ENCODE results near the gene TSC1.

Gene TSC1

DNA sequence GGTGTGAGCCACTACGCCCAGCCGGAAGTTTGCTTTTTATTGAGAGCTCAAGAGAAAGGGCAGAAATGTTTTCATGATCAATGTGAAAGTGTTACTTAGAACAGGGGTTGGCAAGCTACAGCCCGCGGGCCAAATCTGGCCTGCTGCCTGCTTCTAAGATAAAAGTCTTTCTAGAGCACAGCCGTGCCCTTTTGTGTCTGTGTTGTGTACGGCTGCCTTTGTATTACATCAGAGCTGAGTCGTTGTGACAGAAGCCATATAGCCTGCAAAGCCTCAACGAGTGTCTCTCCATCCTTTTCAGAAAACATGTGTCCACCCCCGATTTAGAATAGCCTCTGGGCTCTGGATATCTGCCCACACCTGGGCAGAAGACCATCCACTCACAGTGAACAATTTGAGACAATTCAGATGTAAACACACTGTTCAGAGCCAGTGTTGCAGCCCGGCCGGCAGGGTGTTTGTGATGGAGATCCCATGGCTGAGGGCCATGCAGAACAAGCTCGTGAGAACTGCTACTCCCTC, 95.2 kb downstream of the TSC1 start:
- Histone ChIP-seq H3K27ac (ENCODE audit: low read length) (no peak overlapping the region), H3K36me3 (ENCODE audit: insufficient read depth, low read depth, low read length) (no peaks in the 10 kb centered on the region), H3K9me3 (ENCODE audit: insufficient read depth, low read depth, low read length) (no peaks in the 10 kb centered on the region), H3K27me3 (ENCODE audit: insufficient read depth, low read length) (no peaks in the 10 kb centered on the region), H3K9ac (ENCODE audit: low read depth, low read length) (no peak overlapping the region), H3K4me1 (ENCODE audit: insufficient read depth, low read length) (no peaks in the 10 kb centered on the region), H3K4me3 (ENCODE audit: low read length) (no peak overlapping the region)

DNA sequence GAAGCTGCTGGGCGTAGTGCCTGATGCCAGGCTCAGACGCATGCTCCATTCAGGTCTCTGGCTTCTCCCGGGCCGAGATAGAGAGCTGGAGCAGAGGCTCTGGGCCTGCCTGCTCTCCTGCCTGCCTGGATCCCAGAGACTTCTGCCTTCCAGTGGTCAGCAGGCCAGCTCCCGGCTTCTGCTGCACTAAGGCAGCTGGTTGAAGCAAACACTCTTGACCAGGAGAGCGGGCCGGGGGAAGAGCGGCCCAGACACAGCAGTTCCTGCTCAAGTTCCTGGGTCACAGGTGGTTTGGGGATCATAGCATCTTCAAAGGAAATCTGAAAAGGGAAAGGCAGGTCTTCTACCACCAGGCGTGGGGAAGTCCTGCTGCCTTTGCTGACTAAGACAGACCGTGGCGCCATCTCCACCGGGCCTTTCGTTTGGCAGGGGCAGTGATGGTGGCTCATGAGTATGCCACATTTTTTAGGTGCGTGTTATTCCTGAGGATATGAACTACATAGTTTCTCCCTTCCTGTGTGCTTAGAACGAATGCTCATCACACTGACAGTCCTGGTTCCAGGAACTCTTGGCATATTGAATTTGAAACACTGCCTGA, 97.4 kb downstream of the TSC1 start:
- no peaks in the 10 kb centered on the region for H3K4me1 ChIP-seq (ENCODE audit: insufficient read depth, low read length)
- no peak overlapping the region for H3K9ac ChIP-seq (ENCODE audit: low read depth, low read length)
- H3K27ac ChIP-seq (ENCODE audit: low read length), result no peak overlapping the region
- no peak overlapping the region for H3K4me3 ChIP-seq (ENCODE audit: low read length)
- H3K27me3 ChIP-seq (ENCODE audit: insufficient read depth, low read length), result no peaks in the 10 kb centered on the region
- no peaks in the 10 kb centered on the region for H3K36me3 ChIP-seq (ENCODE audit: insufficient read depth, low read depth, low read length)
- no peaks in the 10 kb centered on the region for H3K9me3 ChIP-seq (ENCODE audit: insufficient read depth, low read depth, low read length)

DNA sequence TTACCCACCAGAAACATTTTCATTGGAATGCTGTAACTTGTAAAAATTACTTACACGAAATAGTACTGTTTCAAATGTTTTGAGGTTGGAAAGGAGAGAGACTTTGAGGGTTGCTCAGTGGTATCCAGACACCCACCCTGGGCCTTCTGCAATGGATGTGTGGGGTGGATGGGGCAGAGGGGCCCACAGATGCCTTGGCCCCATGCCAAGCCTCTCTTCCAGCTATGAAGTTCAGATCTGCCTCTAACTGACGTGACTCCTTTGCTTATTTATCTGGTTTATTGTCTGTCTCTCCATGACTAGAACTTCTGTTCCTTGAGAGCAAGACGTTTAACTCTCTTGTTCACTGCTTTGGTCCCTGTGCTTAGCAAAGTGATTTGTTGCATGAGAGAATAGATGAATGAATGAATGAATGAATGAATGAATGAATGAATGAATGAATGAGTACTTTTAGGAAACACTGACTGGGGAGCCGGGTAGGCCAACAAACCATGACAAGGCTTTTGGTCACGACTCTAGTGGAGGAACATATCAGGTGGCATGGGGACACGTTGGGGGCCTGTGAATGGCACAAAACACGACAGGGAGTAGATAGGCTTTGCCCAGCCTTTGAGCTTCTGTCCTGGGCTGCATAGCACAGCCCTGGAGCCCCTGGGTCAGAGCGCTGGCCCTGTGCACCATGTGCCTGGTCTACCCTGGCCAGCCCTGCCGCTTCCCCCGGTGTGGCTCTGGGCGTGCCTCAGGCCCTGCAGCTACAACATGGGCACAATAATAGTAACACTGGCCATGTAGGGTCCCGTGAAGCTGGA, 98.1 kb downstream of the TSC1 start:
- Histone ChIP-seq H3K27ac (ENCODE audit: low read length) (no peak overlapping the region), H3K4me1 (ENCODE audit: insufficient read depth, low read length) (no peaks in the 10 kb centered on the region), H3K9ac (ENCODE audit: low read depth, low read length) (no peak overlapping the region), H3K27me3 (ENCODE audit: insufficient read depth, low read length) (no peaks in the 10 kb centered on the region), H3K9me3 (ENCODE audit: insufficient read depth, low read depth, low read length) (no peaks in the 10 kb centered on the region), H3K36me3 (ENCODE audit: insufficient read depth, low read depth, low read length) (no peaks in the 10 kb centered on the region), H3K4me3 (ENCODE audit: low read length) (no peak overlapping the region)

DNA sequence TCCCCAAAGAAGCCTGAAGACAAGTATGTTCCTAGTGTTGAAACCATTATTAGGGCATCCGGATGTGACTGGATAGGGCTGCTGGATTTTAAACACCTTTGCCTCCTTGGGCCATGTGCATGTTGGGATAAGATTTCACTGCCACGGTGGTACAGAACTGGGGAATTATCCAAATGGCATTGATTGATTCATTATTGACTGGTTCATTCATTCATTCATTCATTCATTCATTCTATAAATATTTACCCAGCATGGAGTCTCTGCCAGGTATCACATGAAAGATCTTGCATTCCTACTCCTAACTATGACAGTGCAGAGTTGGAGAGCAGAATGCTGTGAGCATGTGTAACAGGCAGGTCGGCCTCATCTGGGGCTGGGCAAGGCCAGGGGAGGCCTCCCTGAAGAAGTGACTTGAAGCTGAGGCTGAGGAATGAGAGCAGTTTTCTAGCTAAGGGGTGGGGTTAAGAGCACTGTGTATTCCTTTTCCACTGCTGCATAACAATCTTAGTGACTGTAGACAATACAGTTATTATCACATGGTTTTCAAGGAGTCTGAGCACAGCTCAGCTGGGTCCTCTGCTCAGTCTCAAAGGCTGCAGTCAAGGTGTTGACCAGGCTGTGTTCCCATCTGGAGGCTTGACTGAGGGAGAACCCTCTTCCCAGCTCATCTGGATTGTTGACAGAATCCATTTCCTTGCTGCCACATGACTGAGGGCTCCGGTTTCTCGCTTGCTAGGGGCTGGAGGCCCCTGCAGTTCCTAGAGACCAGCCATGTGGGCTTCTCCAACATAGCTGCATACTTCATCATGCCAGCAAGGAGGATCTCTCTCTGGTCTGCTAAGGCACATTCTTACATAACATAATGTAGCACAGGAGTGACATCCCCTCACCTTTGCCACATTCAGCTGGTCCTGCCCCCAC, 102.0 kb downstream of the TSC1 start:
- H3K4me3 ChIP-seq (ENCODE audit: low read length), result no peak overlapping the region
- no peaks in the 10 kb centered on the region for H3K36me3 ChIP-seq (ENCODE audit: insufficient read depth, low read depth, low read length)
- H3K27ac ChIP-seq (ENCODE audit: low read length), result no peak overlapping the region
- H3K4me1 ChIP-seq (ENCODE audit: insufficient read depth, low read length), result no peaks in the 10 kb centered on the region
- no peak overlapping the region for H3K9ac ChIP-seq (ENCODE audit: low read depth, low read length)
- no peaks in the 10 kb centered on the region for H3K9me3 ChIP-seq (ENCODE audit: insufficient read depth, low read depth, low read length)
- no peaks in the 10 kb centered on the region for H3K27me3 ChIP-seq (ENCODE audit: insufficient read depth, low read length)
